Adipocyte (in vitro differentiated cells): ENCODE measurements around the gene THOC2.
"Not testable (repeated sequence)": the region's sequence is repeated elsewhere in the genome, so short reads cannot be mapped to it uniquely, and the experiment has no call there.

Experiments
- DNase-seq: peaks from one replicate; pipeline ENCODE4 v3.0.0-alpha.2; 2015; ENCODE audit warnings: low read depth
- H3K27me3 ChIP-seq: replicated peaks from 2 replicates; pipeline ENCODE4 v1.7.0; 2013; ENCODE audit warnings: mild to moderate bottlenecking, low read length, moderate library complexity; ENCODE audit not compliant: control insufficient read depth, insufficient read depth
- H3K36me3 ChIP-seq: 2 replicates; pipeline ENCODE4 v1.7.0; 2013; ENCODE audit warnings: low read length, mild to moderate bottlenecking, moderate library complexity; ENCODE audit not compliant: control insufficient read depth, insufficient read depth, severe bottlenecking
- H3K4me1 ChIP-seq: 2 replicates; pipeline ENCODE4 v1.7.0; 2013; ENCODE audit warnings: mild to moderate bottlenecking, low read length, moderate library complexity; ENCODE audit not compliant: control insufficient read depth, insufficient read depth
- H3K4me3 ChIP-seq: 2 replicates; pipeline ENCODE4 v1.7.0; 2013; ENCODE audit warnings: mild to moderate bottlenecking, low read length, moderate library complexity
- H3K9ac ChIP-seq: 2 replicates; pipeline ENCODE4 v1.7.0; 2013; ENCODE audit warnings: mild to moderate bottlenecking, low read length, moderate library complexity
- H3K9me3 ChIP-seq: 2 replicates; pipeline ENCODE4 v1.7.0; 2013; ENCODE audit warnings: mild to moderate bottlenecking, low read length, moderate library complexity; ENCODE audit not compliant: control insufficient read depth

THOC2 gene

GRCh38 chrX:123663720-123664119 lies 69.1 kb downstream of the THOC2 start:
- not testable (repeated sequence) for H3K4me3 ChIP-seq, H3K4me1 ChIP-seq, H3K27me3 ChIP-seq, H3K9me3 ChIP-seq, H3K9ac ChIP-seq, DNase-seq
- peaks cover 37% of the 10 kb centered on the region for H3K36me3 ChIP-seq

DNA sequence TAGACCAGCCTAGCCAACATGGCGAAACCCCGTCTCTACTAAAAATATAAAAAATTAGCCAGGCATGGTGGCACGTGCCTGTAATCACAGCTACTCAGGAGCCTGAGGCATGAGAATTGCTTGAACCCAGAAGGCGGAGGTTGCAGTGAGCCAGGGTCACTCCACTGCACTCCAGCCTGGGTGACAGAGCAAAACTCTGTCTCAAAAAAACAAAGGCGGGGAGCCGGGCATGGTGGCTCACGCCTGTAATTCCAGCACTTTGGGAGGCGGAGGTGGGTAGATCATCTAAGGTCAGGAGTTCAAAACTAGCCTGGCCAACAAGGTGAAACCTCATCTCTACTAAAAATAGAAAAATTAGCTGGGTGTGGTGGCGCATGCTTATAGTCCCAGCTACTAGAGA lies 76.3 kb downstream of the THOC2 start:
- H3K36me3 ChIP-seq, H3K9ac ChIP-seq, H3K4me3 ChIP-seq, H3K27me3 ChIP-seq, DNase-seq, H3K9me3 ChIP-seq, H3K4me1 ChIP-seq: not testable (repeated sequence)

GRCh38 chrX:123648811-123649181 lies 84.1 kb downstream of the THOC2 start:
- DNase-seq, H3K9me3 ChIP-seq: not testable (repeated sequence)

DNA sequence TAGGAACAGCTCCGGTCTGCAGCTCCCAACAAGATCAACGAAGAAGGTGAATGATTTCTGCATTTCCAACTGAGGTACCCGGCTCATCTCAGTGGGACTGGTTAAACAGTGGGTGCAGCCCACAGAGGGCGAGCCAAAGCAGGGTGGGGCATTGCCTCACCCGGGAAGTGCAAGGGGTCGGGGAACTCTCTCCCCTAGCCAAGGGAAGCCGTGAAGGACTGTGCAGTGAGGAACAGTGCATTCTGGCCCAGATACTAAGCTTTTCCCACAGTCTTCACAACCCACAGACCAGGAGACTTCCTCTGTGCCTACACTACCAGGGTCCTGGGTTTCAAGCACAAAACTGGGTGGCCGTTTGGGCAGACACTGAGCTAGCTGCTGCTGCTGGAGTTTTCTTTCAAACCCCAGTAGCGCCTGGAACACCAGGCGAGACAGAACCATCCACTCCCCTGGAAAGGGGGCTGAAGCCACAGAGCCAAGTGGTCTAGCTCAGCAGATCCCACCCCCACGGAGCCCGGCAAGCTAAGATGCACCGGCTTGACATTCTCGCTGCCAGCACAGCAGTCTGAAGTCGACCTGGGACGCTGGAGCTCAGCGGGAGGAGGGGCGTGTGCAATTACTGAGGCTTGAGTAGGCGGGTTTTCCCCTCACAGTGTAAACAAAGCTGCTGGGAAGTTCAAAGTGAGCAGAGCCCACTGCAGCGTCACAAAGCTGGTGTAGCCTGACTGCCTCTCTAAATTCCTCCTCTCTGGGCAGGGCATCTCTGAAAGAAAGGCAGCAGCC lies 84.6 kb downstream of the THOC2 start:
- Histone ChIP-seq H3K9ac (no peak overlapping the region), H3K27me3 (no peaks in the 10 kb centered on the region), H3K4me1 (no peaks in the 10 kb centered on the region), H3K4me3 (no peak overlapping the region), H3K36me3 (peaks cover 4% of the 10 kb centered on the region), H3K9me3 (no peaks in the 10 kb centered on the region)
- peak; percentile 27 for DNase-seq

More at GRCh38 chrX:123648811-123649181, 84.1 kb downstream of the THOC2 start:
- H3K4me3 ChIP-seq, H3K4me1 ChIP-seq, H3K9ac ChIP-seq, H3K27me3 ChIP-seq, H3K36me3 ChIP-seq: not testable (repeated sequence)

GRCh38 chrX:123647244-123647643 lies 85.6 kb downstream of the THOC2 start:
- no peaks in the 10 kb centered on the region for H3K9me3 ChIP-seq
- no peaks in the 10 kb centered on the region for H3K4me1 ChIP-seq
- H3K4me3 ChIP-seq = no peak overlapping the region
- DNase-seq = no peak
- H3K27me3 ChIP-seq = no peaks in the 10 kb centered on the region
- no peak overlapping the region for H3K9ac ChIP-seq
- peaks cover 4% of the 10 kb centered on the region for H3K36me3 ChIP-seq

DNA sequence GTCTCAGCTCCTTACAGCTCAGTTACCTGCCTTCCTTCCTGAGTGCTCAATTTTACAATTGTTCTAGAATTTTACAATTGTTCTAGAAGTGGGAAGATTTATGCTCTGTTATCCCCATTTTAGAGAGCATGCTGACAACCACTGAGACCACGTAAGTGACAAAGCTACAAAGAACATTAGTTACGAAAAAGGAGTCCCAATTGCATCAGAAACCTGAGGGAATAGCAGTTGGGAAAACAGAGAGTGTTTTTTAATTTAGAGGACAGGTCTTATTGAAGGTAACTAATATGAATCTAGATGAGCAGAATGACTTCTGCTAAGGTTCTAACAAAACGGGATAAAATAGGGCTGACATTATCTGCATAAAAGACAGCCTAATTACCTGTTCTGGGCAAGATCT lies 103.3 kb downstream of the THOC2 start:
- H3K4me3 ChIP-seq = no peak overlapping the region
- H3K9me3 ChIP-seq = no peaks in the 10 kb centered on the region
- H3K36me3 ChIP-seq = peaks cover 49% of the 10 kb centered on the region
- no peaks in the 10 kb centered on the region for H3K27me3 ChIP-seq
- no peak overlapping the region for H3K9ac ChIP-seq
- no peak for DNase-seq
- no peaks in the 10 kb centered on the region for H3K4me1 ChIP-seq

DNA sequence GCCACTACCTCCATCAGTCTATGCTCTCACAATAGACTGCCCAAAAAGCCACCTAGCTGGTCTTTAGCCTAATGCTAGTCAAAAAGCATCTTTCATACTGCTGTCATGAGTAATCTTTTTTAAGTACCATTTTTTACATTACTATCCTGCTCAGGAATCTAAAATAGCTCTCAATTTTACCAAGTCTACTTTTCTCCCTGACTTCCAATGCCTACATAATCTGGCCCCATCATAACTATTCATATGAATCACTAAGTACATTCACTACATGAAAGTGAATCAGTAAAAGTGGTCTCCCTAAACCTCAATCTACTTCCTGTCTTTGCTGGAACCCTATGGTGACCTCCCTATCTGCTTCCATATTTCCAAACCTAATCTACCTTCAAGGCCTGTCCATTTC lies 105.9 kb downstream of the THOC2 start:
- no peaks in the 10 kb centered on the region for H3K4me1 ChIP-seq
- H3K4me3 ChIP-seq = no peak overlapping the region
- H3K27me3 ChIP-seq = no peaks in the 10 kb centered on the region
- no peaks in the 10 kb centered on the region for H3K9me3 ChIP-seq
- peaks cover 57% of the 10 kb centered on the region for H3K36me3 ChIP-seq
- H3K9ac ChIP-seq = no peak overlapping the region
- peak; percentile 12 for DNase-seq

DNA sequence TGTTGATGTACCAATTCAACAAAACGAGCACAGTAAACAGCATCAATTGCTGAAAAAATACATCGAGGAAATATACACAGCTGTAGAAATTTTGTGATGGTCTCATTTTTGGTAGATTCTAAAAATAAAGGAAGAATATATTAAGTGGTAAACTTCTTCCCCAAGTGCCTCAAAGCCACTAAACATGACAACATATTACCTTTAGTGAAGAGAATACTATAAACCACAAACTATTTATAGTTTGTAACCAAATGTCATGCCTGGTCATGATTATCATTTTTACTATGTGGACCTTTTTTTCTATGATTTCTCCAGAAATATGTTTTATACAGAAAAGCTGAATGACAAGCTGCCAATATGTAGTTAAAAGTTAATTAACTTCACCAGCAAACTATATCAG lies 106.9 kb downstream of the THOC2 start:
- H3K9ac ChIP-seq = no peak overlapping the region

GRCh38 chrX:123625477-123625876 lies 107.4 kb downstream of the THOC2 start:
- H3K4me3 ChIP-seq = no peak overlapping the region
- no peaks in the 10 kb centered on the region for H3K9me3 ChIP-seq
- H3K4me1 ChIP-seq = no peaks in the 10 kb centered on the region
- H3K36me3 ChIP-seq = peaks cover 58% of the 10 kb centered on the region
- no peak for DNase-seq
- no peak overlapping the region for H3K9ac ChIP-seq
- no peaks in the 10 kb centered on the region for H3K27me3 ChIP-seq

More for the DNA sequence above, 106.9 kb downstream of the THOC2 start:
- Histone ChIP-seq H3K27me3 (no peaks in the 10 kb centered on the region), H3K36me3 (peaks cover 57% of the 10 kb centered on the region), H3K4me3 (no peak overlapping the region), H3K9me3 (no peaks in the 10 kb centered on the region), H3K4me1 (no peaks in the 10 kb centered on the region)
- no peak for DNase-seq

DNA sequence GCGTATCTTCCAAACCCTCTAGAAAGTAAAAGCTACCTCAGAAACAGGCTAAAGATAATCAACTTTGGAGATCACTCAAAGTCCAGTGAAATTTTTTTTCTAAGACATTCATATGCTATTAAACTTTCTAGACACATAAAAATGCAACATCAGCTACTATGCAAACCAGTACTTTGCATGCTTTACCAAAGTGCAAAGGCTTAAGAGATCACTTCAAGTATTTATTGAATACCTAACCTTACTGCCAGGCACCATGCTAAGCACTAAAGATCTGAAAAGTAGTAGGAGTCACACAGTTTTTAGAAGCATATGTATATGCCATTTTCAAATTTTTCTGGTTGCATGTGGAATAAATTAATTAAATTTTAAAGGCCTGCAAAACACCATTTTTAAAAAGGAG lies 115.8 kb downstream of the THOC2 start:
- H3K4me3 ChIP-seq = no peak overlapping the region
- no peaks in the 10 kb centered on the region for H3K27me3 ChIP-seq
- peaks cover 52% of the 10 kb centered on the region for H3K36me3 ChIP-seq
- no peak overlapping the region for H3K9ac ChIP-seq
- H3K9me3 ChIP-seq = no peaks in the 10 kb centered on the region
- no peak for DNase-seq
- peaks cover 9% of the 10 kb centered on the region for H3K4me1 ChIP-seq

DNA sequence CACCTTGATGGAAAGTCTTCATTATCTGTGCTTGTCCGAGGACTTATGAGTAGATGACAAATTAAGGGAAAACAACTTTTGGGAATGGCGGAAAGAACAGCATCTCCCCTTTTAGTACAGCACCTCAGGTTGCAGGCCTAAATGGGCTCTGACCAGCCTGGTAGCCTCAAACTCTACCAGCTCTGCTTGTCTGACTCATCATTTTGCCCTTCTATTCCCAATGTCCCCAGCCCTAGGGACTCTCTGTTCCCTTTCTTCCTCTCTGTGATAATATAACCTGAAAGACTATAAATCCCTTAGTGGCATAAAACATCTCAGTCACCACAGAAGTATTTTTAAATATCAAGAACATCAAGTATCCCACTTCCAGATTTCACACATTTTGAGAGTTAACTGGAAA lies 121.9 kb downstream of the THOC2 start:
- Histone ChIP-seq H3K9ac (no peak overlapping the region), H3K9me3 (no peaks in the 10 kb centered on the region), H3K27me3 (no peaks in the 10 kb centered on the region), H3K4me1 (peaks cover 9% of the 10 kb centered on the region), H3K36me3 (peaks cover 19% of the 10 kb centered on the region), H3K4me3 (no peak overlapping the region)
- DNase-seq = no peak

- DNase-seq = no peak
- Histone ChIP-seq H3K36me3 (peaks cover 19% of the 10 kb centered on the region), H3K9ac (no peak overlapping the region)
Observed at GRCh38 chrX:123607806-123608205, 125.0 kb downstream of the THOC2 start.

More at GRCh38 chrX:123607806-123608205, 125.0 kb downstream of the THOC2 start:
- no peaks in the 10 kb centered on the region for H3K9me3 ChIP-seq
- H3K4me1 ChIP-seq = no peaks in the 10 kb centered on the region
- no peak overlapping the region for H3K4me3 ChIP-seq
- H3K27me3 ChIP-seq = no peaks in the 10 kb centered on the region
